IPS DF 6.9 (cell line): ENCODE data around the gene ZNF320.
A peak's percentile ranks its signal among the peaks of the same experiment; 100 is the strongest.
"Not testable (repeated sequence)": the region's sequence is repeated elsewhere in the genome, so short reads cannot be mapped to it uniquely, and the experiment has no call there.

Source experiments
- DNase-seq: peaks from one replicate; pipeline ENCODE4 v3.0.0-alpha.2; 2013; ENCODE audit warnings: low read depth, low spot score
- H3K27ac ChIP-seq: one replicate; pipeline ENCODE4 v1.5.1; 2013; ENCODE audit warnings: low read length, control low read depth
- H3K27me3 ChIP-seq: 2 replicates; pipeline ENCODE4 v1.6.1; 2013; ENCODE audit warnings: mild to moderate bottlenecking, low read length; ENCODE audit not compliant: control insufficient read depth, insufficient read depth
- H3K36me3 ChIP-seq: 2 replicates; pipeline ENCODE4 v1.6.1; 2013; ENCODE audit warnings: low read length; ENCODE audit not compliant: control insufficient read depth, insufficient read depth
- H3K4me1 ChIP-seq: 2 replicates; pipeline ENCODE4 v1.6.1; 2013; ENCODE audit warnings: low read length; ENCODE audit not compliant: control insufficient read depth, insufficient read depth
- H3K4me3 ChIP-seq: 2 replicates; pipeline ENCODE4 v1.5.1; 2013; ENCODE audit warnings: mild to moderate bottlenecking, low read length
- H3K9me3 ChIP-seq: 2 replicates; pipeline ENCODE4 v1.6.1; 2013; ENCODE audit warnings: low read length, inconsistent platforms; ENCODE audit not compliant: control insufficient read depth, insufficient read depth
- WGBS: extraction: QIAGEN DNeasy Blood & Tissue Kit; methylation state at CpG from one replicate; pipeline ENCODE4 v1.1.7; 2013; ENCODE audit warnings: mixed read lengths, missing lambda C conversion rate; ENCODE audit not compliant: insufficient read length, insufficient coverage; 5-methylcytosine and 5-hydroxymethylcytosine counted together

ZNF320 gene

DNA sequence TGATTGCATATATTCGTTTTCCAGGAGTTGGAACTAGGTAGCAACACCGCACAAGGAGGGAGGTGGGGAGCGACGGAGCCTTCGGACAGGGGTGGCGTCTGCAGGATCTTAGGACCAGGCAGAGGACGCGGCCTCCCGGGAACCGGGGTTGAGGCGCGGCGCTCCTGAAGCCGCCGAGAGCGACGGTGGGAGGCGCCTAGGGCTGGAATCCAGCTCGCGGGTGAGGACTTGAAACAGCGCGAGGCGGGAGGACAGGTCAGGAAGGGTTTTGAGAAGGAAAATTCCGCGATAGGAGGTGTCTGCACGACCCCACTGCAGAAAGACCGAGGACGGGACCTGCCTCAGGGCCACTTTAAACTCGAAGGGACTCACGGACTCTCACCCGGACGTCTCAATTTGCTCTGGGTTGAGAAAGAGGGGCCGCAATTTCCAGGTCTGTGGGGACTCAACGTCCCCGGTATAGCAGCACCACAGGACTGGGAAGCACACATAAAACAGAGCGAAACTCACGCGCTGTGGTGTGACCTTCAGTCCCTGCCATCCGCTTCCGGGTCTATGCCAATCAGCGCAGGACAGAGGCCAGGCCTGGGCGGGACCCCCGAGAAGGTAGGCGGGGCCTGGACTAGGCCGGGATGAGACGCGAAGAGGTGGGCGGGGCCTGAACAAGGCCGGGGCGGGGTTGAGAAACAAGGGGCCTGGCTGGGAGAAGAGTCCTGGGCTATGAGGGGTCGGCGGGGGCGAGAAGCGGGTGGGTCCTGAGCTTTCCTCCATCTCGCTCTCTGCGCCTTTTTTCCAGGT is at the start of gene ZNF320:
Gene ZNF320 (minus strand): TSS at position 498 of the 798 bp plus-strand sequence. CDS start 7,380 bp downstream, outside the sequence.
- Histone ChIP-seq H3K36me3 (no peaks in the 10 kb centered on the region), H3K27me3 (no peaks in the 10 kb centered on the region), H3K27ac (no peak within 1 kb of the TSS), H3K4me1 (0 out of 2 replicates have a peak, but pooled peaks cover 2% of the 10 kb centered on the region), H3K4me3 (peak within 1 kb of the TSS; percentile 77), H3K9me3 (no peaks in the 10 kb centered on the region)
- peak; percentile 92 for DNase-seq
- WGBS: no CpG with 5 or more reads among the region's 56 CpGs

DNA sequence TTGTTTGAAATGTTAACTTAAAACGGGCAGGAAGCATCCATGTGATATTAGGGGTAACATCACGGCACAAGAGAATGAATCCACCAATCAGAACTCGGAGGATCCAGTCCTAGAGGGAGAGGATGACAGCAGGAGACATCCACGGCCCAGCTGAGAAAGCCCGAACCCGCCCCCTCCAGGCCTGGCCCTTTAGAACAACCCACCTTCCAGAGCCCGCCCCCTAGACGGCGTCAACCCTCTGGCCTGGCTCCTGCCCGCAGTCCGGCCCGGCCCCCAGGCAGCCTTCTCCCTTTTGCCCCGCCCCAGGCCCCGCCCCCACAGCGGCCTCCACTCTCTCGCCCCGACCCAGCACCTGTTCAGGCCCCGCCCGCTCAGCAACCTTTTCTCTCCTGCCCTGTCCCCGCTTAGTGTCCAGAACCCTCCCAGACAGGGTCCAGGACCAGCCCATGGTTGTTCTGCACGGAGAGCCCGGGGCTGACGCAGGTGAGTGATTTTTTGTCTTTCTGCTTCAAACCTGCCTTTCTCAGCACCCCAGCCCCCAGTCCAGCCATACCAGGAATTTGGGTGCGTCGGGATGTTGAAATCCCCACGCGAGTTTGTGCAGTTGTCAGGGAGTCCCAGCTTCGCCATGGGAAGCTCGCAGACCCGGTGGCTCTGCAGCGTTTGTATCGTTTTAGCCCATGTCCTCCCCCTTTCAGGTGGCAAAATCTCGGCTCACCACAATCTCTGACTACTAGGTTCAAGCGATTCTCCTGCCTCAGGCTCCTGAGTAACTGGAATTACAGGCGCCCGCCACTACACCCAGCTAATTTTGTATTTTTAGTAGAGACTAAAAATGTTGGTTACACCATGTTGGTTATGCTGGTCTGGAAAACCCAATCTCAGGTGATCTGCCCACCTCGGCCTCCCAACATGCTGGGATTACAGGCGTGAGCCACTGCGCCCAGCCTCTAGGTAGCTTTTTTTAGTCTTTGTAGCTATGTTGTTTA is 49.2 kb upstream of the ZNF320 start:
- H3K4me1 ChIP-seq: peaks cover 2% of the 10 kb centered on the region; the same call in 1 of the 2 replicates
- H3K27ac ChIP-seq: no peak overlapping the region
- no CpG with 5 or more reads among the region's 39 CpGs for WGBS
- H3K4me3 ChIP-seq: peak overlapping the region; percentile 47; the same call in 1 of the 2 replicates
- H3K9me3 ChIP-seq: no peaks in the 10 kb centered on the region
- peak; percentile 87 for DNase-seq
- no peaks in the 10 kb centered on the region for H3K27me3 ChIP-seq
- H3K36me3 ChIP-seq: peaks cover 10% of the 10 kb centered on the region; the same call in 1 of the 2 replicates

DNA sequence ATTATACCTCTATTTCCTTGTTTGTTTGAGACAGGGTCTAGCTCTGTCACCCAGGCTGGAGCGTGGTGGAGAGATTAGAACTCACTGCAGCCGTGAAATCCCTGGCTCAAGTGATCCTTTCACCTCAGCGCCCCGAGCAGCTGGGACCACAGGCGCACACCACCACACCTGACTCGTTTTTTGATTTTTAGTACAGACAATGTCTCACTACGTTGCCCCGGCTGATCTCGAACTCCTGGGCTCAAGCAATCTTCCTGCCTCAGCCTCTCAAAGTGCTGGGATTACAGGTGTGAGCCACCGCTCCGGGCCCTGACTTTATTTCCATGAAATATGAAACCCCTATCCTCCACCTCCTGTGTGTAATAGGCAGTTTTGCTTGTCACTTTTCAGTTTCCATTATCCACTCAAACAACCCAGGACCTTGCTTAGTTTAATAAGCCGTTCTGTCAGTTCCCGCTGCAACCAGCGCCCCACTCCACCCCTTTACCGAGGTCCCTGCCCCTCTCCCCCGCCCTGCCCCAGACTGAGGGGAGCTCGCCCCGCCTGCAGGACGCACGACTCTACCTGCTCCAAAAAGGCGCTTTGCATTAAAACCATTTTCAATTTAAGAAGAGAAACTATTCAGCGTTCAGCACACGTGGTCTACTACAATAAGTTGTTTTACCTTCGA is 48.4 kb upstream of the ZNF320 start:
- H3K27ac ChIP-seq: no peak overlapping the region
- DNase-seq: no peak

DNA sequence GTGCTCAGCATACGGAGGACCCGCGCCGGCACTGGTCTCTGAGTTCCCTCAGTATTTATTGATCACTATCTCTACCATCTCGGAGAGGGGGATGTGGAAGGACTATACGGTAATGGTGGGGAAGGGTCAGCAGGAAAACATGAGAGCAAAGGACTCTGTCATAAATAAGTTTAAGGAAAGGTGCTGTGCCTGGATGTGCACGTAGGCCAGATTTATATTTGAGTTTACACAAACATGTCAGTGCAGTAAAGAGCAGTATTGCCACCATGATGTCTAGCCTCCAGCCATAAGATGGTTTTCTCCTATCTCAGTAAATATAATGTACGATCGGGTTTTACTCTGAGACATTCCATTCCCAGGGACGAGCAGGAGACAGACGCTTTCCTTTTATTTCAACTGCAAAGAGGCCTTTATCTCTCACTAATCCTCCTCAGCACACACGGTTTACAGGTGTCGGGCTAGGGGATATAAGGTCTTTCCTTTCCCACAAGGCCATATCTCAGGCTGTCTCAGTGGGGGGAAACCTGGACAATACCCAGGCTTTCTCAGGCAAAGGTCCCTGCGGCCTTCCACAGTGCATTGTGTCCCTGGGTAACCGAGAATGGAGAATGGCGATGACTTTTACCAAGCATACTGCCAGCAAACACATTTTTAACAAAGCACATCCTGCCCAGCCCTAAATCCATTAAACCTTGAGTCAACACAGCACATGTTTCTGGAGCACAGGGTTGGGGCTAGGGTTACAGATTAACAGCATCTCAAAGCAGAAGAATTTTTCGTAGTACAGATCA is 47.5 kb upstream of the ZNF320 start:
- not testable (repeated sequence) for H3K36me3 ChIP-seq, H3K27ac ChIP-seq, H3K4me1 ChIP-seq, H3K9me3 ChIP-seq, H3K4me3 ChIP-seq, DNase-seq, H3K27me3 ChIP-seq
- WGBS: no CpG with 5 or more reads among the region's 17 CpGs

More for the DNA sequence above, 48.4 kb upstream of the ZNF320 start:
- H3K9me3 ChIP-seq: no peaks in the 10 kb centered on the region
- H3K4me3 ChIP-seq: peak overlapping the region; percentile 47; the same call in 1 of the 2 replicates
- no peaks in the 10 kb centered on the region for H3K27me3 ChIP-seq
- WGBS: no CpG with 5 or more reads among the region's 24 CpGs
- H3K36me3 ChIP-seq: peaks cover 6% of the 10 kb centered on the region; the same call in 1 of the 2 replicates
- peaks cover 2% of the 10 kb centered on the region; the same call in 1 of the 2 replicates for H3K4me1 ChIP-seq

DNA sequence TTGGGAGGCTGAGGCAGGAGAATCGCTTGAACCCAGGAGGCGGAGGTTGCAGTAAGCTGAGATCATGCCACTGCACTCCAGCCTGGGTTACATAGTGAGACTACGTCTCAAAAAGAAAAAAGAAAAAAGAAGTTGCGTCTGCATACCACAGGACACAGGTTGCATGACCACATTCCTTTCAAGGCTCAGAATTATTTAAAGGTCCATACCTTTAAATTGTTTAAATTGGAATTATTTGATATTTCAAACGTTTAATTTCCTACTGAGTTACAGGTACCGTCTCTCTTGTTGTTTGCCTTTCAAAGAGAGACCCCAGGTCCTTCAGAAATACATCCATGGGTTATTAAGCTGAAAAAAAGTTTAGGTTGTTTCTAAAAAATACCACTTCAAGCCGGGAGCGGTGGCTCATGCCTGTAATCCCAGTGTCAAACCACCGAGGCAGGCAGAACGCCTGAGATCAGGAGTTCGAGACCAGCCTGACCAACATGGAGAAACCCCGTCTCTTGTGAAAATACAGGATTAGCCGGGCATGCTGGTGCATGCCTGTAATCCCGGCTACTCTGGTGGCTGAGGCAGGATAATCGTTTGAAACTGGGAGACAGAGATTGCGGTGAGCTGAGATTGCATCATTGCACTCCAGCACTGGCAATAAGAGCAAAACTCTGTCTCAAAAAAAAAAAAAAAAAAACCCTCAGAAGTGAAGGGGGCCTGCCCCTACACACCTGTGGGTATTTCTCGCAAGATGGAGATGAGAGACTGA is 46.6 kb upstream of the ZNF320 start:
- Histone ChIP-seq H3K9me3 (no peaks in the 10 kb centered on the region), H3K36me3 (no peaks in the 10 kb centered on the region), H3K27ac (no peak overlapping the region), H3K27me3 (no peaks in the 10 kb centered on the region), H3K4me1 (peaks cover 2% of the 10 kb centered on the region; the same call in 1 of the 2 replicates), H3K4me3 (no peak overlapping the region)
- WGBS: no CpG with 5 or more reads among the region's 17 CpGs
- no peak for DNase-seq

DNA sequence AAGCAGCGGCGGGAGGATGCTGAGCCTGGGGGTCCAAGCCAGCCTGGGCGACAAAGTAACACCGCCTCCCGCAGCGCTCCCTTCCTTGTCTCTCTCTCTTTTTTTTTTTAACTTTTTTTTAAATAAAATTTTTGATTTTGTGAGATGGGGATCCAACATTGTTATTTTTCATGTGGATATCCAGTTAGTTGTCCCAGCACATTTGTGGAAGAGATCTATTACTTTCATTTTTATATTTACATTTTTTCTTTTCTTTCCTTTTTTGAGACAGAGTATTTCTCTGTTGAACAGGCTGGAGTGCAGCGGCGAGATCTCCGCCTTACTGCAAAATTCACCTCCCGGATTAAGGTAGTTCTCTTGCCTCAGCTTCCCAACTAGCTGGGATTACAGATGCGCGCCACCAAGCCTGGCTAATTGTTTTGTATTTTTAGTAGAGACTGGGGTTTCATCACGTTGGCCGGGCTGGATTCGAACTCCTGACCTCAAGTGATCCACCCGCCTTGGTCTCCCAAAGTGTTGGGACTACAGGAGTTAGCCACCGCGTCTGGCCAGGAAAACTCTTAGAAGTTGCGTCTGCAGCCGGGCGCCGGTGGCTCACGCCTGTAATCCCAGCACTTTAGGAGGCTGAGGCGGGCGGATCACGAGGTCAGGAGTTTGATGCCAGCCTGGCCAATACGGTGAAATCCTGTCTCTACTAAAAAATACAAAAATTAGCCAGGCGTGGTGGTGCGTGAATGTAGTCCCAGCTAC is 45.9 kb upstream of the ZNF320 start:
- Histone ChIP-seq H3K4me3 (no peak overlapping the region), H3K27ac (no peak overlapping the region), H3K36me3 (no peaks in the 10 kb centered on the region), H3K9me3 (no peaks in the 10 kb centered on the region), H3K27me3 (no peaks in the 10 kb centered on the region), H3K4me1 (peaks cover 2% of the 10 kb centered on the region; the same call in 1 of the 2 replicates)
- no peak for DNase-seq
- no CpG with 5 or more reads among the region's 29 CpGs for WGBS

DNA sequence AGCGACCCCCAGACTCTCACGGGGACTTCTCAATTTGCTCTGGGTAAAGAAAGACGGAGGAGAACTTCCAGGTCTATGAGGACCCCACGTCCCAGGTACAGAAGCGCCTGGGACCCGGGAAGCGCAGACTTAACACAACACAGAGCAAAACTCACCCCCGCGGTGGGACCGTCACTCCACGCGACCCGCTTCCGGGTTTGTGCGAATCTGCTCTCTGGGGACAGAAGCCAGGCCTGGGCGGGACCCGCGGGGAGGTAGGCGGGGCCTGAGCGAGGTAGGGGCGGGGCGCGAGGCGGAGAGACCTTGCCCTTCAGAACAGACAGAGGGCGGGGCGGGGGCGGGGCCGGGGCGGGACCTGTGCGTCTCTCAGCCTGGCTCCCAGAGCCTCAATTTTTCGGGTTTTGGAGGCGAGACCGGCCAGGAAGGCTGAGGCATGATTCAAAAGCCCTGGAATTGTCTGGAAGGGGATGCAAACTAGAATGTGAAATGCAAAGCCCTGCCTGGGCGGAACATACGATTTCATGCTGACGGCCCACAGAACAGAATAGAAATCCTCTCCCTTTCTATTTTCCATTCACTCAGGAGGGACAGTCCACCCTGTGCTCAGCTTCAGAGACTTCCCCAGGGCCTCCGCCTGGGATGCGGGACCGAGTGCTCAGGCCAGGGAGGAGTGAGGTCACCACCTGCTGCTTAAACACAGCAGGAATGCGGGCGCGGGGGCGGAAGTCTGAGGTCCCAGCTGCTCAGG is 45.1 kb upstream of the ZNF320 start:
- peak overlapping the region; percentile 83 for H3K4me3 ChIP-seq
- H3K36me3 ChIP-seq: no peaks in the 10 kb centered on the region
- H3K27ac ChIP-seq: no peak overlapping the region
- H3K27me3 ChIP-seq: no peaks in the 10 kb centered on the region
- H3K4me1 ChIP-seq: peaks cover 2% of the 10 kb centered on the region; the same call in 1 of the 2 replicates
- no peaks in the 10 kb centered on the region for H3K9me3 ChIP-seq
- no CpG with 5 or more reads among the region's 43 CpGs for whole genome bisulfite sequencing
- DNase-seq: no peak

DNA sequence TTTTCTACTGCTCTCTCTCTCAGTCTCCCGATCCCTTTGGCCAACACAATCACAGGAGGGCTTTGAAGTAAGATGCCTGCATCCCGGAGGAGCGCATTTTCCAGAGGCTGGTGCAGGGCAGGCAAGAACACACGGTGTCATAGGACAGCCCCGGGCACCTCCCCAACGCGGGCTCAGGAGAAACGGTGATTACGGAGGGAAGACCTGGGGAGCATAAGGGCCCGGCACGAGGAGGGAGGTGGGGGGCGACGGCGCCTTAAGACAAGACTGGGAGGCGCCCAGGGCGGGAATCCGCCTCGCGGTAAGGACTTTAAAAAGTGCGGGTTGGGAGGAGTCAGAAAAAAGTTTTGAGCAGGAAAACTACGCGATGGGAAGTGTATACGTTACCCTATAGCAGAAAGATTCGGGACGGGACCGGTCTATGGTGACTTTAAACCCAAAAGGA is 44.5 kb upstream of the ZNF320 start:
- Histone ChIP-seq H3K4me1 (peaks cover 2% of the 10 kb centered on the region; the same call in 1 of the 2 replicates), H3K27ac (no peak overlapping the region), H3K36me3 (no peaks in the 10 kb centered on the region), H3K27me3 (no peaks in the 10 kb centered on the region), H3K4me3 (peak overlapping the region; percentile 83), H3K9me3 (no peaks in the 10 kb centered on the region)
- no peak for DNase-seq
- no CpG with 5 or more reads among the region's 26 CpGs for WGBS
